Gastroesophageal sphincter (tissue), 3 donors: ENCODE measurements around the gene LYRM9.

Experiments used
- POLR2A ChIP-seq, 2 donors: fragments of 450-650 bp; IDR thresholded peaks; one replicate each; pipeline ENCODE4 v1.6.1; 2017; ENCODE audit warnings: antibody characterized with exemption in 2 of 2, mild to moderate bottlenecking in 2 of 2, moderate library complexity in 1 of 2
- TF ChIP-seq, protein P1 (sequence below), 4 experiments: fragments of 200-600 bp in 2 of 4; fragments of 450-650 bp in 2 of 4; sonication (generic) in 1 of 4; IDR thresholded peaks; one replicate each; pipeline ENCODE4 v1.5.1; 2017 to 2019; ENCODE audit warnings: antibody characterized with exemption in 4 of 4, mild to moderate bottlenecking in 2 of 4, moderate library complexity in 2 of 4

DNA sequence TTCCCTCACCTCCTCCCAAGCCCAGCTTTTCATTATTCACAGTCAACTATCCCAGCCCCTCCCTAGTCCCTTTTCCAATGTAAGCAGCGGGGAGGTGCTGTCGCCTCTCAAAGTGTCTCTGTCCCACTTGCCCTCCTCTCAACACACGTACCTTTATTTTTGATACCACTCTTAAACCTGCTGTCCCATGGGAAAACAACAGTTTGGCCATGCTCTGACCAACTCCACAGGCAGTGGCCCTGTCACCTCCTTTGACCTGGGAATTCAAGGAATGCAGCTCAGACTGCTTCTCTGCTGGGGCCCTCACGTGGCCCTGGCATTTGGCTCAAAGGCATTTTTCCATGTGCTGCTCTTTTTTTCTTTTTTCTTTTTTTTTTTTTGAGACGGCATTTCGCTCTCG lies 4.2 kb downstream of the LYRM9 start:
- TF ChIP-seq, protein P1, sequence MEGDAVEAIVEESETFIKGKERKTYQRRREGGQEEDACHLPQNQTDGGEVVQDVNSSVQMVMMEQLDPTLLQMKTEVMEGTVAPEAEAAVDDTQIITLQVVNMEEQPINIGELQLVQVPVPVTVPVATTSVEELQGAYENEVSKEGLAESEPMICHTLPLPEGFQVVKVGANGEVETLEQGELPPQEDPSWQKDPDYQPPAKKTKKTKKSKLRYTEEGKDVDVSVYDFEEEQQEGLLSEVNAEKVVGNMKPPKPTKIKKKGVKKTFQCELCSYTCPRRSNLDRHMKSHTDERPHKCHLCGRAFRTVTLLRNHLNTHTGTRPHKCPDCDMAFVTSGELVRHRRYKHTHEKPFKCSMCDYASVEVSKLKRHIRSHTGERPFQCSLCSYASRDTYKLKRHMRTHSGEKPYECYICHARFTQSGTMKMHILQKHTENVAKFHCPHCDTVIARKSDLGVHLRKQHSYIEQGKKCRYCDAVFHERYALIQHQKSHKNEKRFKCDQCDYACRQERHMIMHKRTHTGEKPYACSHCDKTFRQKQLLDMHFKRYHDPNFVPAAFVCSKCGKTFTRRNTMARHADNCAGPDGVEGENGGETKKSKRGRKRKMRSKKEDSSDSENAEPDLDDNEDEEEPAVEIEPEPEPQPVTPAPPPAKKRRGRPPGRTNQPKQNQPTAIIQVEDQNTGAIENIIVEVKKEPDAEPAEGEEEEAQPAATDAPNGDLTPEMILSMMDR (IDR thresholded peaks at IDR 0.05), result no peak
- no peak for TF ChIP-seq POLR2A (IDR thresholded peaks at IDR 0.05)
